SIG-M5 (cell line): Measurements from ENCODE around the gene ANXA3.
"Not testable (repeated sequence)": the region's sequence is repeated elsewhere in the genome, so short reads cannot be mapped to it uniquely, and the experiment has no call there.

Experiments used
- DNase-seq: peaks from one replicate; lab custom pipeline; 2025; lab: John Stamatoyannopoulos, UW

ANXA3 gene

DNA sequence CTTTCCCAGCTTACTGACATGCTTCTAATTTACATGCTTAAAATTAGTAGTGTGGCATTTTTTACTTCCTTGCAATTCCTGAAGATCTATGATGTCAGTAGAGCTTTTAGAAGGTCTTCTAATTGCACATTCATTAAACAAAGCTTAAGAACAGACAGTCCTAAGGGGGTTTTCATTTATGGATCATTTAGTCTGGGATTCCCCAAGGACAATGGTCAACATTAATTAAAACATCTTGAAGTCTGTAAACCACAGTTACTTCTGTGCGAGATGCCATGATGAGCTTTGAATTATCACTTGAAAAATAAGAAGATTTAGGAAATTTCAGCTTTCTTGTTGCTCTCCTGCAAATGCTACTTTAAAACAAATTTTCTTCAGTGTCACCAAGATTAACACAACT, 20.2 kb downstream of the ANXA3 start:
- no peak for DNase-seq

DNA sequence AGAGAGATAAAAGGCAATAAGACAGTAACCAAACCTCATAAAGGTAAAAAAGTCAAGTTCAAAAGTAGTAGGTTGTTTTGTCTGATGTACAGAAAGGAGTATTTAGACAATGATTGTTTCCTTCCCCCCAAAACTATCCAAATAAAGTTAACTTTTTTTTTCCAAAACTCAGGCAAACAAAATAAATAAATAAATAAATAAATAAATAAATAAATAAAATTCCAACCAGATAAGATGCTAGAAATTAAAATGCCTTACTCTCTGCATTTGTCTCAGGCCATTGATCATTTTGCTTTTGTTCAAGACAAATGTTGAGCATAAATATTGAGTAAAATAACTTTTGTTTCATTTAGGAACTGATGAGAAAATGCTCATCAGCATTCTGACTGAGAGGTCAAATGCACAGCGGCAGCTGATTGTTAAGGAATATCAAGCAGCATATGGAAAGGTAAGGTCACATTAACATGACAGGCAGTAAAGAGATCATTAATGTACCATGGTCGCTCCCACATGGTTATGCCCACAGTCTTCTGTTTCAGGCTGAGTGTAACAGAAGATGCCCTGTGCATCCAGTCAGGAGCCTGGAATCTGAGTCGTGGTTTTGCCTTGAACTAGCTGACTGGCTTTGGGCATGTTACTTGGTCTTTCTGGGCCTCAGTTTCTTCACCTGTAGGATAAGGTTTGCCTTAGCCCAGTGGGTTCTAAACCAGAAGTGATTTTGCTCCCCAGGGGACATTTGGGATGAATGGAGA, 27.3 kb downstream of the ANXA3 start:
- DNase-seq, result no peak

DNA sequence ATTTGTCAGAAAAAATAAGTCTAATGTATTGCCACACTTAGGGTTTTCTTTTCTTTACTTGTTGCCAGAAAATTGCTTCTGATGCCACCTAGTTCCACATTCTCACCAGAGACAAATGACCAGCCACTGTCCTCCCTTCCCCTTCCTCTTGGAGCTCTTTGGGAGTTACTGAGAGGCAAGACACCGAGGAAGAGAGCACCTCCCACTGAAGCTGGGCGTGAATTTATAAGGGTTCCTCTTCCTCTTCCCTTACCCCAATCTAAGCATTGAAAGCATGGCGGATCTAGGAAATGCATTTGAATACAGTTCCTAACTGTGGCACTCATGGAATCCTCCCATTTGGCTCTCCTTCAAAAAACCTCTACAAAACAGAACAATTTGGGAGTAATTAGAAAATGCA, 30.0 kb downstream of the ANXA3 start:
- DNase-seq, result no peak

DNA sequence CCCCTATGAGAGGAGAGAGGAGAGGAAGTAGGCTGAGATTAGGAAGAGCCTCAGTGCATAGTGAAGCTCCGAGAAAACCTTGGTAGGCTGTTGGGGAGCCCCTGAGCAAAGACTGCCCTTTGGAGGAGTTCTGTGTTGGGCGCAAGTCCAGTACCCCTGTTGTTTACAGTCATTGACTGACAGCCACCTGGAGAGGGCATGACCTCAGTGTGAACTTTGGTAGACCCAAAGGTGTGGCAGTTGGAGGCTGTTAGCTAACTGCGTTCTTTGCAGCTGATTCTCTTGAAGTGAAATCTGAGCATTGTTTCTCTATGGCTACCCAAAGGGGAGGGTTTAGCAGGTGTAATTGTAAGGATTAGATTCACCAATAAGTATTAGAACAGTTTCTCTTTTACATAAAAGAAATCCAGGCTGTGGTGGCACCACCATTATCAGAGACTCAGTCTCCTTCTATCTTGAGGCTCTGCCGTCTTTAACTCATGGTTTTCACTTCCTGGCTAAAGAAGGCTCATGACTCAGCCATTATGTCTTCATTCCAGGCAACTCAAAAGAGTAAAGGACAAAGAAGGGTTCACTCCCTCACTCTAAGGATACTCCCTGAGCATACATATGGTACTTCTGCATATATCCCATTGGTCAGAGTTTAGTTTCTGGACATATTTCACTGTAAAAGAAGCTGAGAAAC, 33.4 kb downstream of the ANXA3 start:
- DNase-seq, result no peak

DNA sequence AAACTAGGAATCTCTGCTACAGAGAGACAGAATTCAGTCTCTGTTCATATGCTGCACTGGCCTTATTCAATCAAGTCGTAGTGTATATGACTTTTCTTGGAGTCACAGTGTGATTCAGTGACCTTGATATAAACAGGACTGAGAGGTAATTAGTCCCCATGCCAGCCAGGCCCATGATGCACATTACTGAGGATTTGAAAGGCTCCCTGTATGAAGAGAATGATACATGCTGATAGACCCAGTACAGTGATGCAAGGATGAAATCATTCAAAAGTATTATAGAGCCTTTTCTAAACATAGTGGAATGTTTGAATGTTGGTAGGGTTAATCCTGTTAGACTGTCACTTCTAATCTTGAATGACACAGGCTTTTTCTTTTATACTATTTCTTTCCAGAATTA, 34.1 kb downstream of the ANXA3 start:
- no peak for DNase-seq

DNA sequence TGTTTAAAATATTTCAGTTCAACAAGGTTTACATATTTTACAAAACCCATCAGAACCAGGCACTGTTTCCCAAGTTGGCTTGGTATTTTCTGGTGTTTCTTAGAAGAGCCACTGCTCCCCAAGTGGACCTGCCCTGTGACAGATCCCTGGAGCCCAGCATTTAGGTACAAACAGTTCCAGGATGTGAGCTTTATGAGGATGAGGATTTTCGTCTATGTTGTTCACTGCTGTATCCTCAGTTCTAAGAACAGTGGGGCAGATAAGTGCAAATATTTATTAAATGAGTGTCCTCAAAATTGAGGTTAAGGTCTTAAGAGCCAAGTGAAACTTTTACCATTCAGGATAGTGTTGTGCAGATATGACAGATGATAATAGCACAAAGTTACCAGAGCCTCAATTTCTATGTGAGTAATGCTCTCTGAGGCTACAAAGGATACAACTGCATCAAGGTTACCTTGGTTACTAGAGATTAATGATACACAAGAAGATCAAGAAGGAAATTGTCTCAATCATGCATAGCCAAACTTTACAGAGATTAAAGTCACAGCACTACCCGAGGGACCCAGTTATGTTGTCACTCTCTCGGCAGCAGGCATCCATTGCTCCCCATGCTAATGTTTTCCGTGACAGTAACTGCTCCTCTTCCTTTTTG, 37.5 kb downstream of the ANXA3 start:
- DNase-seq, result no peak

DNA sequence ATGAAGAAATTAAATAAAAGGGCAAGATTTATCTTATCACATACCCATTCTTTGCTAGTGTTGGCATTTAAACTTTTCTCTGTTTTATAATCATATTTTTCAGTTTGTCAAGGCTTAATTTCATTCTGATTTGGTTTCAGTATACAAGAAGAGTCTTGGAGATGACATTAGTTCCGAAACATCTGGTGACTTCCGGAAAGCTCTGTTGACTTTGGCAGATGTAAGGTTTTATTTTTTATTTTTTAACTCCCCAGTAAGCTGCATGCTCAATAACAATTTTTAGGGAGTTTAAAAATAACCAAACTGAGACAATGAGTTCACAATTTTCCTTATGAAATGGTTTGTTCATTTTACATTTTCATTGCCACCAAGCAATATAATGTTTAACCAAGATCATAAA, 39.8 kb downstream of the ANXA3 start:
- no peak for DNase-seq

DNA sequence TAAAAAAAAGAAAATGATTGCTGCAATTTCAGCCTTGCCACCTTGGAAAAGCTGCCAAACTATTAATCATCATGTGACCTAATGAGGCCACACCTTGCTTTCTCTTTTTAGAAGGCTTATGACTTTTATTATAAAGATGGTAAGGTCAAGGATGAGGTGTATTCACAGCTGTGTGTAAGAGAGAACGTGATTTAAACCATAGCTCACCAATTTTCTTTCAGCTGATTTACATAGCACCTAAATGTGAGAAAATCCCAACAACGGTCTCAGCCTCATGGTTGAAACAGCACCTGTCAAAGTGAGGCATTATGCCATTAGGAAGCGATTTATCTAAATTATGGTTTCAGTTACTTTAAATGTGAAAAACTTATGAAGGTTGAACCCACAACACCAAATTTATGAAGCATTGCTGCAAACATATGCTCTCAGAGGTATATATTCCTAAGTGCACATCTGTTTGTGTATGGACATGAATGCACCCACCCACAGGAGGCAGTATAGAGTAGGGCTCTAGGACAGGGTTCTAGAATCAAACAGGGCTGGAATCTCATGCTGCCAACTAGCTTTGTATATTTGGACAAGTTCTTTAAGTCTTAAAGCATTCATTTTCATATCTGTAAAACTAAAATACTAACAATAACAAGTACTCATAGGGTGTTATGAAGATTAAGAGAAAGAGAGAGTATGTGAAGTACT, 40.7 kb downstream of the ANXA3 start:
- DNase-seq, result no peak

DNA sequence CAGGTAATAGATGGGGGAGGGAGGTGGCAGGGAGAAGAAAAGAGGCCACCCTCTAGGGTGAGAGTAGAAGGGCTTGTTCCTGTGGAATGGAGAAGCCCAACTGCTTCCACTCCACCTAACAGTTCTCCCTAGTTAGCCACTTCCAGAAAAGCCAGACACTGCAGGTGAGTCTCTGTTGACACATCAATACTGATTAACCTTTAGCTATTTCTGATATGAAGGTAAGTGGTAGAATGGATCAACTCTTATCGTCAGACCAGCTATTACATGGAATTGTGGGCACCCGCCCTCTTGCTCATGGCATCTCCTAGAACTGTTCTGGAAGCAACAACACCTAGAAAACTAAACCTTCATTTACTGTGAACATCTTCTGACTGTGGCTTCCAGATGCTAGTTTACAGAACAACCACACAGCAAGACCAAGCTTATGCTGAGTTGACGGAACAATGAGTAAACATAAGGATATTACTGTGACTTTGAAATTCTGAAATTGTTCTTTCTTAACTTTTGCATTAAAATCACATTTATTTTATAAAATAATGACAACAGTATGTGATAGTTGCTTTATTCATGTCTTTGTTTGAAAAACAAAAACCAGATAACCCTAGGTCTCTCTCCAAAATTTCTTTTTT, 44.7 kb downstream of the ANXA3 start:
- DNase-seq, result no peak

DNA sequence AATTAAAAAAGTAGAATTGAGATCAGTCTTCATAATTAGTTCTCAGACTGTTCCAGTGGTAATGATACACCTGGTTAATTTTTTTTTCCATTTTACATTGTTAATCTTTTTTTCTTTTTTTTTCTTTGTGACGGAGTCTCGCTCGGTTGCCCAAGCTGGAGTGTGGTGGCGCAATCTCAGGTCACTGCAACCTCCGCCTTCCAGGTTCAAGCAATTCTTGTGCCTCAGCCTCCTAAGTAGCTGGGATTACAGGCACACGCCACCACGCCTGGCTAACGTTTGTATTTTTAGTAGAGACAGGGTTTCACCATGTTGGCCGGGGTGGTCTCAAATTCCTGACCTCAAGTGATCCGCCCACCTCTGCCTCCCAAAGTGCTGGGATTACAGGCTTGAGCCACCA, 46.9 kb downstream of the ANXA3 start:
- DNase-seq, result not testable (repeated sequence)

DNA sequence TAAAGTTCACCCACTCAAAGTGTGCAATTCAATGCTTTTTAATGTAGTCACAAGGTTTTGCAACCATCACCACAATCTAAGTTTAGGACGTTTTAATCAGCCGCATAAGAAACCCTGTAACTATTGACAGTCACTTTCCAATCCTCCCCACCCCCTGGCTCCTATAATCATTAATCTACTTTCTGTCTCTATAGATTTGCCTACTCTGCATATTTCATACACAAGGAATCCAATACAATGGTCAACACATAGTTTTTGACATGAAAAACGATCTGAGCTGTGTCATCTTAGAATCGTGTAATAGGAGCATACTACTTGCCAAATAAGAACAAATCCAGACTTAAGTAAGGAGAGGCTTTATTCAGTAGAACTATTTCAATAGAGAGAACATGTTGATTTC, 47.6 kb downstream of the ANXA3 start:
- no peak for DNase-seq

DNA sequence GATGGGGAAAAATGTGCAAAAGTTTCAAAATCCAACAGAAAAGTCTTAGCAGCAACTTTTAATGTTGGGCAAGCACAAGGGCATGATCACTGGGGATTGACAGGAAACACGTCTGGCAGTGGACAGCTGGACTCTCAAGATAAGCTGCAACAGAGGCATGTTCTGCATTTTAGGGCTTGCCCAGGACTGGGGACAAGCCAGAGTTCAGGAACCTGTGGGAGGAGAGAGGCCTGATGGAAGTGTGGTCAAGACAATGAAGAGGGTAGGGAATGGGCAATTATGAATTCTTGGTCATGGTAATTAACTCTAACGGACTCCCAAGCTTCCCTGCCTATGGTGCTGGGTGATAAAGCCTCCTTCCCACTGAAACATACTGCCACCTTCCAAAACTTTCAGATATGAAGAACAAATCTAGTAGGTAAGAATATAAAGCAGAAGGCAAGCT, 48.4 kb downstream of the ANXA3 start:
- no peak for DNase-seq

DNA sequence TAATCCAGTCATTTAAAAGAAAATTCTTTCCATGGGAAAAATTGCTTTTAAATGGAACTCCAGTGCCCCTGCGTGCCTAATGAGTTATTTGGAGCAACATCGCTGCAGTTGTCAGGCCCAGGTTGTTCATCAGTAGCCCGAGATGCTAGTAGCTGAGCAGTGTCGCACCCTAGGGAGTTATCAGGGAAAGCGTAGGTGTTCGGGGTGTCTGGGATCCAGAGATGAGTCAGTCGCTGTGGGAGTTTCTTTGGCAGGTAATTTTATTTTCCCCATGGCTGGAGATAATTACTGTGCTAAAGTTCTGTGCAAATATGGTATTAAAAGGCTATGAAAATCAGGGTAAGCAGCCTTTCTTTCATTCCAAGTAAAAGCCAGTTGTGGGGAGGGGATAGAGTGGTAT, 49.4 kb downstream of the ANXA3 start:
- DNase-seq, result no peak

DNA sequence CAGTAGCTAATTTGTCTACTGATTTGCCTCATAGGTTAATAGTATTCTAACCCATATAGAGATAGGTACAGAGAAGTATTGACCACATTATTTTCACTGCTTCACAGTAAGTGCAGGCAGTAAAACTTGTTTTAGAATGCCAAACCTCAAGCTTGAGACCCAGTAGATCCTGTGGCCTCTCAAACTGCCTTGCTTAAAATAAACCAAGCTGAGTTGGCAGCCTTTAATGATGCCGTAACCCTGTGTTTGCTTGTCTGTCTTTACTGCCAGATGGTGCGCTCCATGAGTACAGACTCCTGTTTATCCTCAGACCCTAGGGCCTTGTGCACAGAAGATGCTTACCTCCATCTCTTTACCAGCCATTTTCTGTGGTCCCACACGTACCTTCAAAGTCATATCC, 50.8 kb downstream of the ANXA3 start:
- no peak for DNase-seq

DNA sequence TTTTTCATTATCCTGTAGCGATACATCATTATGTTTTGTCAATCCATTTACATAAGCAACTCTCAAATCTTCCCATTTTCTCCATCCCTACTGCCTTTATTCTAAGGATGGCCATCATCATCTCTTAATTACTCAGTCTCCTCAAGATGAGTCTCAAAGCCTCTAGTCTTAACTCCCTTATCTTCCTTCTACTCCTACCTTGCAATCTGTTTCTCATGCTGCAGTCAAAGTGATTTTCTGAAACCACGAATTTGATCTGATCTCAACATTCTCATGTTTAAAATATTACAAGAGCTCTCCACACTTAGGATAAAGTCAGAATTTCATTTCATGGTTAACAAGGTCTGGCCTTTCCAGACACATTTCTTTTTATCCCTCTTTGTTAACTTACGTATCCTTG, 51.8 kb downstream of the ANXA3 start:
- no peak for DNase-seq

DNA sequence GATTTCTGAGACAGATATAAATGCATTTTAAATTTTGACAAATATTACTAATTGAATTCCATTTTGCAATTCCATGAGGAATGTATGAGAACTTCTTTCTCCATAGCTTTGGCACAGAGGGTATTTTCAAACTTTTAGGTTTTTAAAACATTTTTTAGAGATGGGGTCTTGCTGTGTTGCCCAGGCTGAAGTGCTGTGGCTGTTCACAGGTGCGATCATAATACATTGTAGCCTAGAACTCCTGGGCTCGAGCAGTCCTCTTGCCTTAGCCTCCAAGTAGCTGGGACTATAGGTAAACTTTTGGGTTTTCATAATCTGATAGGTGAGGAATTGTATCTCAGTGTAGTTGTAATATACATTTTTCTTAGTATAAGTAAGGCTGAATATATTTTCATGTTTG, 53.4 kb downstream of the ANXA3 start:
- no peak for DNase-seq

DNA sequence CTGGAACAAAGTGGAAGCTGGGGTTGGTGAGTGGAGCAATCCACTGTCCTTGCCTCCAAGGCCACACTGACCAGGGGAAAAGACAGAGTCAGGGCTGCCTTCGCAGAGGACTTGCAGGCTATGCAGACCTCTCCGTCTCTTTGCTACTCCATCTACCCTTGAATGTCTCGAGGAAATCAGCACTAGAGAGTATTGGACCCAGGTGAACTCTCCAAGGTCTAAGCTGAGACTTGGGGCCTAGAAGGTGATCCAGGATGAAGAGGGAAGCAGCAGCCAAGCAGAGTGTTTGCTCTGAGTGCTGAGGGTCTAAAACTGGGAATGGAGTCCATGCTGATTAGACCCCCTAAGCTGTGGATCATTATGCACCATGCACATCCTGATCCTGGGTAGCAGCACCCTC, 54.5 kb downstream of the ANXA3 start:
- no peak for DNase-seq

DNA sequence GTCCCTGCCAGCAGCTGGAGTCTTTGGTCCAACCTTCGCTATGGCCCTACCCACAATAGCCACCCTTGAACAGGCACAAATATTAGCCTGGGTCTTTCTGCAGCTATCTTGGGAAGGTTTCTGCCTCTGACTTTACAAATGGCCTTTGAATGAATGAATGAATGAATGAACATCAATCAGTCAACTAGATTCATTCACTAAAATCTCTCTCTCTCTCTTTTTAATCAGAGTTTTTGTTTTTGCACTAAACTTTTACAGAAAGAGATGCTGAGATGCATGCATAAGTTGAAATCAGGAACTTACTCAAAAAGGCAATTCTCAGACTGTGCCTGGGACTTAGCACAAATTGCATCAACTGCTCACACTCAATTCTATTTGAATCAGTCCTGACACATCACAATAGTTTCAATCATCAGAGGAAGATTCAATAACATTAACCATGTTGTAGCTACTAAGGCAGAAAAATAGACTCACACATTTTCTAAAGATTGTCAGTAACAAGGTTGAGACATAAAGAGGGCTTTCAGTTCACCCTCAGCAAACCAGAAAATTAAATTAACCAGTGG, 55.0 kb downstream of the ANXA3 start:
- DNase-seq, result no peak

DNA sequence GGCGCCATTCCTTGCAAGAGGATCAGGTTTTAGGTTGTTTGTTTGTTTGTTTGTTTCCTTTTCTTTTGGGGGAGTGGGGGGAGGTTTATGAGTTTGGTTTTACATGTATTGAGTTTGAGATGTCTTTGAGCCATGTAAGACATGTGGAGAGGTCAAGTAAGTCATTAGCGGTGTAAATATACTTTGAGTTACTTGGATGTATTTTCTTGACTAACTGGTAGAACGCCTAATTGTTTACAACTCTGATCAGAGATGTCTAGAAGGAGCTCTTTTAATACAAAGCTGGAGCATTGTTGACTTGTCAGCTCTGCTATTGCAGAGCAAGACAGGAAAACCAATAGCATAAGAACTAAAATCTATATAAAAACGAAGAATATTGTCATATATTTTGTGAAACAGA, 57.1 kb downstream of the ANXA3 start:
- DNase-seq, result no peak

DNA sequence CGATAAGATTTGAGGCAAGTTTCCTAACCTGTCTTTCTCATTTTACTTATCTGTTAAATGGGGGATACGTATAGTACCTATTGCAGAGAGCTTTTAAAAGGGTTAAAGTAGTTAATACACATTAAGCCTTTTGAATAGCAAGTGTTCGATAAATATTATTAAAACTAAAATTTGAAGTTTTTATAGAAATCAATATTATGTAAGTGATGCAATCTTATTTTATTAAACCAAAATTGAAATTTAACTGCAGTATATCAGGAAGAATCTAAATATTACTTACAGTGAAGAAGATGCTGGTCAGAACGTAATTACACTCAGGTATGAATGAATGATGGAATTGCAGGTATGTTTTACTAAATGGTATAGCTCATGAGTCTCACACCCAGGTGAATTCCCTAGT, 58.0 kb downstream of the ANXA3 start:
- DNase-seq, result no peak

DNA sequence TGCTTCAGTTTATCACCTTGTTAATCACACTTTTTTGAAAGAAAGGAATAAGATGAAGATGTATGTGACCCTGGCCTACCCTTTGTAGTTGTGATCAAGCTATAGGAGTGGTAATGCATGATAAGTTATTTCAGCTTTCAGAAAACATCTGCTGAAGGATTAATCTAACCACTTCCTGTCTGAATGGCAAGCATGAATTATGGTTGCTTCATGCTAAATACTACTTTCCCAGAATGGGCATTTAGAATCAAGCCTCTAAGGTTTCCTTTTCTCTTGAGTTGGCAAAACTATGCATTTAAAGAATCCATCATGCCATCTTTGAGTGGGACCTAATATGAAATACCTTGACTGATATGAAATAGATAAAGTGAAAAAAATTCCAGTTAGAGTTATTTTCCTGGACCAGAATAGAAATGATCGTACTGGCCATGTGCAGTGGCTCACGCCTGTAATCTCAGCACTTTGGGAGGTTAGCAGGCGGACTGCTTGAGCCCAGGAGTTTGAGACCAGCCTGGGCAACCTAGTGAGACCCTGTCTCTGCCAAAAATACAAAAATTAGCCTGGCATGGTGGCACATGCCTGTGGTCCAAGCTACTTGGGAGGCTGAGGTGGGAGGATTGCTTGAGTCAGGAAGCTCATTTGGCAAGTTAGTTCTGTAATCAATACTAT, 59.1 kb downstream of the ANXA3 start:
- no peak for DNase-seq

DNA sequence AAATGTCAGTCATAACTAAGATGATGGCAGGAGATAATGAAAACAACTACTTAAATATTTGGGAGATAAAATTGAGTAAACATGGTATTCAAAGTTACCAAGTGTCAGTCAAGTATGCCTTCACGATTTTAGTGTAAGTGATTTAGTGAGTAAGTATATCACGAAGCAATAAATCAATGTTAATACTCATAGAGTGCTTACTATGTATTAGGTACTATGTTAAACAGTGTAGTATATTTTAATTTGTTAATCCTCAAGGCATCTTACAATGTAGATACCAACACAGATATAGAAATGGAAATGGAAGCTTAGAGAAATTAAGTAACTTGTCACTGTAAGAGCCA, 59.6 kb downstream of the ANXA3 start:
- no peak for DNase-seq
